Sigmoid colon (tissue), 7 donors: ENCODE results near the gene ARVCF. TPM values are rescaled to one million over a fixed set of nuclear protein-coding genes. Genes with fewer than 3 reads are reported as not detected.

Experiments used
- DNase-seq: peaks from one replicate; pipeline ENCODE4 v3.0.0-alpha.2; 2019
- H3K27ac ChIP-seq, 4 donors: fragments of 200-600 bp; sonication (generic); one replicate each; pipeline ENCODE4 v1.5.1; 2016 to 2019; ENCODE audit warnings: mild to moderate bottlenecking in 1 of 4
- H3K27me3 ChIP-seq, 3 donors: fragments of 200-600 bp; sonication (generic); one replicate each; pipeline ENCODE4 v1.5.1; 2019; ENCODE audit warnings: mild to moderate bottlenecking in 1 of 3
- H3K36me3 ChIP-seq, 4 donors: fragments of 200-600 bp; sonication (generic); one replicate each; pipeline ENCODE4 v1.5.1; 2016 to 2019
- H3K4me1 ChIP-seq, 4 donors: fragments of 200-600 bp; sonication (generic); one replicate each; pipeline ENCODE4 v1.5.1; 2017 to 2019
- H3K4me3 ChIP-seq, 4 donors: fragments of 200-600 bp; sonication (generic); one replicate each; pipeline ENCODE4 v1.5.1; 2017 to 2019; ENCODE audit warnings: mild to moderate bottlenecking in 2 of 4, moderate library complexity in 1 of 4
- H3K9me3 ChIP-seq, 4 donors: fragments of 200-600 bp in 3 of 4; sonication (generic) in 3 of 4; one replicate each; pipeline versions ENCODE4 v1.5.1 to v1.6.1; 2013 to 2019
- CTCF ChIP-seq, 4 experiments: fragments of 450-650 bp in 3 of 4; fragments of 200-600 bp in 1 of 4; IDR thresholded peaks; one replicate each; pipeline ENCODE4 v1.5.1; 2016 to 2019; ENCODE audit warnings: antibody characterized with exemption in 4 of 4, mild to moderate bottlenecking in 3 of 4, moderate library complexity in 2 of 4
- EP300 ChIP-seq, 4 donors: sonication (generic); formaldehyde crosslinking; IDR thresholded peaks; one replicate each; pipeline ENCODE4 v1.6.1; 2017; ENCODE audit warnings: antibody characterized with exemption in 4 of 4
- POLR2A ChIP-seq, 2 donors: fragments of 450-650 bp; IDR thresholded peaks; one replicate each; pipeline ENCODE4 v1.6.1; 2016; ENCODE audit warnings: antibody characterized with exemption in 2 of 2, mild to moderate bottlenecking in 2 of 2, moderate library complexity in 2 of 2
- POLR2AphosphoS5 ChIP-seq, 4 donors: sonication (generic); formaldehyde crosslinking; IDR thresholded peaks; one replicate each; pipeline ENCODE4 v1.6.1; 2017; ENCODE audit warnings: antibody characterized with exemption in 4 of 4
- WGBS, 2 donors: extraction: QIAGEN DNeasy Blood & Tissue Kit; methylation state at CpG; one replicate each; pipeline ENCODE4 v1.1.7; 2013; 5-methylcytosine and 5-hydroxymethylcytosine counted together
- intact Hi-C: fragments of 100-400 bp; cut with DNase I; formaldehyde crosslinking; loops from one replicate; pipeline ENCODE4 v1.15.1; 2023
- polyA plus RNA-seq, 3 donors: library from polyadenylated mRNA; stranded (reverse); fragments of 200-250 nt; gene quantifications; one replicate each; pipeline ENCODE4 v1.2.3, GENCODE V29; 2013
- total RNA-seq, 4 donors: library from RNA; depleted of rRNA; stranded (reverse); fragments of >200 nt; gene quantifications; one replicate each; pipeline ENCODE4 v1.1.0, GENCODE V29; 2016
- donor health status: healthy with polysubstance abuse.
- donor health status: Bipolar disorder and iron deficiency.
- donor health status: healthy.

The ARVCF gene
- total and polyA plus RNA-seq, 7 donors, result 3.9 to 33.8 (median 14.6) TPM

GRCh38 chr22:19989725-19990067 is 26.9 kb downstream of the ARVCF start:
- H3K9me3 ChIP-seq, result no peaks in the 10 kb centered on the region
- no peaks in the 10 kb centered on the region for H3K27me3 ChIP-seq
- 84 to 90% methylated on average over 3 of the region's 3 CpGs for WGBS, 2 donors
- DNase-seq, result no peak
- TF ChIP-seq CTCF (IDR thresholded peaks at IDR 0.05) (no peak), EP300 (IDR thresholded peaks at IDR 0.05) (no peak), POLR2A (IDR thresholded peaks at IDR 0.05) (no peak), POLR2AphosphoS5 (IDR thresholded peaks at IDR 0.05) (no peak)
- intact Hi-C loops, result loop anchor here (10.0 kb wide), 1 partner anchor 125 kb away; the partner anchor contains the start of genes RANBP1 and TRMT2A
- no peak overlapping the region for H3K27ac ChIP-seq
- no peak overlapping the region for H3K4me3 ChIP-seq
- no peaks in the 10 kb centered on the region for H3K36me3 ChIP-seq
- peaks cover 0 to 55% (median 44%) of the 10 kb centered on the region in 4 donors for H3K4me1 ChIP-seq

GRCh38 chr22:19988965-19989724 is 27.5 kb downstream of the ARVCF start:
- TF ChIP-seq EP300 (IDR thresholded peaks at IDR 0.05) (no peak), CTCF (IDR thresholded peaks at IDR 0.05) (no peak), POLR2AphosphoS5 (IDR thresholded peaks at IDR 0.05) (no peak), POLR2A (IDR thresholded peaks at IDR 0.05) (no peak)
- Histone ChIP-seq H3K36me3 (no peaks in the 10 kb centered on the region), H3K27ac (peak overlapping the region in 1 of 4 donors; percentile 6), H3K9me3 (no peaks in the 10 kb centered on the region), H3K27me3 (no peaks in the 10 kb centered on the region), H3K4me1 (peaks cover 0 to 59% (median 49%) of the 10 kb centered on the region in 4 donors), H3K4me3 (no peak overlapping the region)
- intact Hi-C loops, result loop anchor here (10.0 kb wide), 1 partner anchor 126 kb away; the partner anchor contains the start of genes RANBP1 and TRMT2A
- DNase-seq, result no peak
- WGBS, 2 donors, result 86 to 88% methylated on average over 18 of the region's 18 CpGs

- WGBS, 2 donors, result 91 to 94% methylated on average over 9 of the region's 9 CpGs
- TF ChIP-seq POLR2AphosphoS5 (IDR thresholded peaks at IDR 0.05), result no peak
- no peak for TF ChIP-seq POLR2A (IDR thresholded peaks at IDR 0.05)
- TF ChIP-seq EP300 (IDR thresholded peaks at IDR 0.05), result no peak
- TF ChIP-seq CTCF (IDR thresholded peaks at IDR 0.05), result no peak
- H3K27ac ChIP-seq, result no peak overlapping the region
- H3K9me3 ChIP-seq, result no peaks in the 10 kb centered on the region
- no peak for DNase-seq
- no peaks in the 10 kb centered on the region for H3K27me3 ChIP-seq
- no peaks in the 10 kb centered on the region for H3K36me3 ChIP-seq
- intact Hi-C loops, result loop anchor here (10.0 kb wide), 1 partner anchor 126 kb away; the partner anchor contains the start of genes RANBP1 and TRMT2A
- H3K4me1 ChIP-seq, result peaks cover 0 to 64% (median 57%) of the 10 kb centered on the region in 4 donors
- no peak overlapping the region for H3K4me3 ChIP-seq
These were observed 28.3 kb downstream of the ARVCF start for GRCh38 chr22:19988331-19988808.

- no peak for DNase-seq
- intact Hi-C loops, result loop anchor here (10.0 kb wide), 1 partner anchor 127 kb away; the partner anchor contains the start of genes RANBP1 and TRMT2A
- Histone ChIP-seq H3K4me3 (peak overlapping the region in 3 of 4 donors; percentile 55 to 87 (median 62)), H3K27me3 (no peaks in the 10 kb centered on the region), H3K9me3 (no peaks in the 10 kb centered on the region), H3K36me3 (no peaks in the 10 kb centered on the region), H3K27ac (peak overlapping the region; percentile 79 to 93 (median 89)), H3K4me1 (peaks cover 0 to 65% (median 60%) of the 10 kb centered on the region in 4 donors)
- 42 to 64% methylated on average over 24 of the region's 24 CpGs for WGBS, 2 donors
- TF ChIP-seq POLR2AphosphoS5 (IDR thresholded peaks at IDR 0.05), result no peak
- TF ChIP-seq EP300 (IDR thresholded peaks at IDR 0.05), result no peak
- no peak for TF ChIP-seq CTCF (IDR thresholded peaks at IDR 0.05)
- no peak for TF ChIP-seq POLR2A (IDR thresholded peaks at IDR 0.05)
These were observed 29.0 kb downstream of the ARVCF start for GRCh38 chr22:19987394-19988306.
